ENCODE data around the gene GIN1. TPM values are rescaled to one million over a fixed set of nuclear protein-coding genes. Genes with fewer than 3 reads are reported as not detected.

The GIN1 gene, protein sequence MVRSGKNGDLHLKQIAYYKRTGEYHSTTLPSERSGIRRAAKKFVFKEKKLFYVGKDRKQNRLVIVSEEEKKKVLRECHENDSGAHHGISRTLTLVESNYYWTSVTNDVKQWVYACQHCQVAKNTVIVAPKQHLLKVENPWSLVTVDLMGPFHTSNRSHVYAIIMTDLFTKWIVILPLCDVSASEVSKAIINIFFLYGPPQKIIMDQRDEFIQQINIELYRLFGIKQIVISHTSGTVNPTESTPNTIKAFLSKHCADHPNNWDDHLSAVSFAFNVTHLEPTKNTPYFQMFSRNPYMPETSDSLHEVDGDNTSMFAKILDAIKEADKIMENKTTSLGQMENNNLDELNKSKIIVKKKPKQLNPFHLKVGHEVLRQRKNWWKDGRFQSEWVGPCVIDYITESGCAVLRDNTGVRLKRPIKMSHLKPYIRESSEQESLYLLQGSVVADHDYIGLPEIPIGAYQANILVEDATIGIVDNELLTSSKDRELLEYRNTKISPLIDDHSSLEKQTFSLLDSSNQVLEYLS
- total RNA-seq, result 2.4 and 5.7 TPM in 2 replicates

DNA sequence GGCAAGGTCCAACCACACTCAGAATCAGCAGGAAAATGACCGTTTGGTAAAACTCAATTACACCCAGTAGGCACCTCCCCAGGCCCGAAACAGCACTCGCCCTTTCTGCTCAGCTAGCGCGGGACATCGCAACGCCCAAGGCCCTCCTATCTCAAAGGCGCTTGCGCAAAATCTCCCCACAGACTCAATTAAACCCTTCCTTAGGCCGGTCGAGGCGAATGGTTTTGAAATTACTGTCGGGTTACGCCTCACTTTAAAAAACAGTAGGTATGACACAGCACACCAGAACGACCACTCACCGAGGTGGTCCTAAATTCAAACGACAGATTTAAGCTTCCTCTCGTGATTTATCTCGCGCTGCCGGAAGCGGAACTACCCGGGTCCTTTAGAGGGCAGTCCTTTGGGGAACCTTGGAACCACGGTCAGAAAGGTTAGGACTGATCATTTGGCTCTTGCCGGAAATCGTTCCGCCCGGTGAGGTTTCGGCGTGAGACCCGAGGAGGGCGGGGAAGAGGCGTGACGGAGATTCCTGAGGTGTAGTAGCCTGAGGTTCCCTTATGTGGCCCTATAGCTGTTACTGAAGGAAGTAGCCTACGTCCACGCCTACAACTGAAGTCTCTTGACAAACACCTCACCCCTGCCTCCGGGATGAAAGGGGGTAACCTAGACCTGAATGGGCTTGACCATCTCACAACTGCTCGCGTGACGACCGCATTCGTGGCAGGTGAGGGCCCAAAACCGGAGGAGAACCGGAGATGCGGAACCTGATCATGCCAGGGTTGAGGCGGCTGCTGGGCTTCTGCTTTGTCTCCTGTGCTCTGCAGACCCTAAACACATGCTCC is at the start of gene GIN1, which contains the start of gene PPIP5K2:
Gene GIN1 (minus strand): TSS at position 374 of the 842 bp plus-strand sequence. CDS start 11,431 bp downstream, outside the sequence.
Gene PPIP5K2 (plus strand): TSS at position 537 of the 842 bp plus-strand sequence. CDS start 9,289 bp downstream, outside the sequence.

Other genes starting within 250 kb of the GIN1 start
- 30.3 and 48.0 TPM in 2 replicates for gene PPIP5K2, start 163 bp upstream of the GIN1 start, total RNA-seq
- gene MACIR, start 138.6 kb upstream of the GIN1 start, total RNA-seq, result 12.4 and 14.9 TPM in 2 replicates